ENCODE data around the gene NUP37.

- TF ChIP-seq POLR2A (IDR thresholded peaks at IDR 0.05) (no peak), CTCF (IDR thresholded peaks at IDR 0.05) (no peak)
Measured at GRCh38 chr12:102093319-102093718, 26.6 kb downstream of the NUP37 start.
